Measurements from ENCODE around the gene PCDHGA1. TPM values are rescaled to one million over a fixed set of nuclear protein-coding genes. Genes with fewer than 3 reads are reported as not detected.
"Not testable (repeated sequence)": the region's sequence is repeated elsewhere in the genome, so short reads cannot be mapped to it uniquely, and the experiment has no call there.

Gene PCDHGA1
- total RNA-seq: under 0.01 and 0.26 TPM in 2 replicates

DNA sequence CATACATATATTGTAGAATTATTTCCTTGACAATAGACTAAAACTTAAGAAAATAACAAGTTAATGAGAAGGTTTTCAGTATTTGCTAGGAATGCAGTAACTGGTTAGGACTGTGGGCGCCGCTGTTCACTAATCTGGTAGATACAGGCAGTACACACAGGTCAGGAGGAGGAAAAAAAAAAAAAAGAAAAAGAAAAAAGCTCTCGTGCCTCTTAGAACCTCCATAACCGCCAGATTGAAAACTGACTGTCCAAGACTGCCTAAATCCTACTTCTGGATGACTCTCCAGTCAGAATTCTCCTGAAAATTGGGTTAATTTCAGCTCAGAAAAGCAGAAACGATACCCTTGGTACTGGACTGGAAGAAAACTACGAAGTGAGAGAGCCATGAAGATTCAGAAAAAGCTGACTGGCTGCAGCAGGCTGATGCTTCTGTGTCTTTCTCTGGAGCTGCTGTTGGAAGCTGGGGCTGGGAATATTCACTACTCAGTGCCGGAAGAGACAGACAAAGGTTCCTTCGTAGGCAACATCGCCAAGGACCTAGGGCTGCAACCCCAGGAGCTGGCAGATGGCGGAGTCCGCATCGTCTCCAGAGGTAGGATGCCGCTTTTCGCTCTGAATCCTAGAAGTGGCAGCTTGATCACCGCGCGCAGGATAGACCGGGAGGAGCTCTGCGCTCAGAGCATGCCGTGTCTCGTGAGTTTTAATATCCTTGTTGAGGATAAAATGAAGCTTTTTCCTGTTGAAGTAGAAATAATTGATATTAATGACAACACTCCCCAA, at the start of gene PCDHGA1:
PCDHGA1 (plus strand) TSS at position 216 of the 782 bp plus-strand sequence.
- FAIRE-seq: no peak
- no peaks in the 10 kb centered on the region for H3K27me3 ChIP-seq (ENCODE audit: control insufficient read depth, insufficient read depth, low read length)
- H3K4me3 ChIP-seq (ENCODE audit: low read depth, low read length): no peak within 1 kb of the TSS
- no peaks in the 10 kb centered on the region for H3K36me3 ChIP-seq (ENCODE audit: control insufficient read depth, insufficient read depth, low read length)
- TF ChIP-seq, protein P1, sequence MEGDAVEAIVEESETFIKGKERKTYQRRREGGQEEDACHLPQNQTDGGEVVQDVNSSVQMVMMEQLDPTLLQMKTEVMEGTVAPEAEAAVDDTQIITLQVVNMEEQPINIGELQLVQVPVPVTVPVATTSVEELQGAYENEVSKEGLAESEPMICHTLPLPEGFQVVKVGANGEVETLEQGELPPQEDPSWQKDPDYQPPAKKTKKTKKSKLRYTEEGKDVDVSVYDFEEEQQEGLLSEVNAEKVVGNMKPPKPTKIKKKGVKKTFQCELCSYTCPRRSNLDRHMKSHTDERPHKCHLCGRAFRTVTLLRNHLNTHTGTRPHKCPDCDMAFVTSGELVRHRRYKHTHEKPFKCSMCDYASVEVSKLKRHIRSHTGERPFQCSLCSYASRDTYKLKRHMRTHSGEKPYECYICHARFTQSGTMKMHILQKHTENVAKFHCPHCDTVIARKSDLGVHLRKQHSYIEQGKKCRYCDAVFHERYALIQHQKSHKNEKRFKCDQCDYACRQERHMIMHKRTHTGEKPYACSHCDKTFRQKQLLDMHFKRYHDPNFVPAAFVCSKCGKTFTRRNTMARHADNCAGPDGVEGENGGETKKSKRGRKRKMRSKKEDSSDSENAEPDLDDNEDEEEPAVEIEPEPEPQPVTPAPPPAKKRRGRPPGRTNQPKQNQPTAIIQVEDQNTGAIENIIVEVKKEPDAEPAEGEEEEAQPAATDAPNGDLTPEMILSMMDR (IDR thresholded peaks at IDR 0.05; ENCODE audit: insufficient read depth, low read length, severe bottlenecking): peak; percentile 36
- peak; percentile 40 for DNase-seq (ENCODE audit: low read depth)

DNA sequence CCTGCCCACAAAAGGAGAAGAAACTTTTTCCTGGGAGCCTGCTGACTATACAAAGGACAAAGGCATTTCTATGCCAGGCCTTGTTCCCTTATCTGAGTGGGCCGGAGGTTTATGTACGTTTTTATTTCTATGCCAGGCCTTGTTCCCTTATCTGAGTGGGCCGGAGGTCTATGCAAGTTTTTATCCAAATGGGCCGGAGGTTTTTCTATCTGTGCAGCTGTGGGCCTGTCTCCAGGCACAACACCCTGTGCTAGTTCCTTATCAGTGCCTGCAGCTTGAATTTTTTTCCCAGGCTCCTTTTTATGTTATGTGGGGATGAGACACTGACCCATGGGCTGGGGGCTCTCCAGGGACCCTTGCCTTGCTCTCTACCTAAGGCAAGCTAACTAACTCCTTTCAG, 31.9 kb upstream of the PCDHGA1 start:
- DNase-seq (ENCODE audit: low read depth) (no peak), FAIRE-seq (no peak)
- no peaks in the 10 kb centered on the region for H3K27me3 ChIP-seq (ENCODE audit: control insufficient read depth, insufficient read depth, low read length)
- TF ChIP-seq, protein P1 (IDR thresholded peaks at IDR 0.05; ENCODE audit: insufficient read depth, low read length, severe bottlenecking): no peak
- no peaks in the 10 kb centered on the region for H3K36me3 ChIP-seq (ENCODE audit: control insufficient read depth, insufficient read depth, low read length)
- no peak overlapping the region for H3K4me3 ChIP-seq (ENCODE audit: low read depth, low read length)

DNA sequence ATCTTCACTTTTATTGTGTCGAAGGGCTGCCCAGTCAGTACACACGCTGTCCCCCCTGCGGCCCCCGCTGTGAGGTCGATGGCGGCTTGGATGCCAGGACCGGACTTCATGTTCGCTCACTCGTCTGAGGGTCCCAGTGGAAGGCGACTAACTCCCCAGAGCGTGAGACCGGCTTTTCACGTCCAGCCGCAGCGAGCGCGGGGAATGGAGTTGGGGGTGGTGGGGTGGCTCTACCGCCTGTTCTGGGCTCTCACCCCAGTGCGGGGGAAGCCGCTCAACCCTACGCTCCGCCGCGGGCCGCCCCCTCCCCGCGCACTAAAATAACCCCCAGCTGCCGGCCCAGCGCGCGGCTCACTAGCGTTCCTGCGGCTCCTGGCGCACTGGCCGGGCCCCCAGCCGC, 26.6 kb upstream of the PCDHGA1 start, which contains the start of gene SLC25A2:
SLC25A2 (minus strand) TSS at position 294 of the 400 bp plus-strand sequence; CDS start at position 110, 184 bp downstream.
- TF ChIP-seq, protein P1 (IDR thresholded peaks at IDR 0.05; ENCODE audit: insufficient read depth, low read length, severe bottlenecking): no peak
- DNase-seq (ENCODE audit: low read depth): no peak
- FAIRE-seq: no peak
- Histone ChIP-seq H3K4me3 (ENCODE audit: low read depth, low read length) (no peak within 1 kb of the TSS), H3K27me3 (ENCODE audit: control insufficient read depth, insufficient read depth, low read length) (no peaks in the 10 kb centered on the region), H3K36me3 (ENCODE audit: control insufficient read depth, insufficient read depth, low read length) (no peaks in the 10 kb centered on the region)

DNA sequence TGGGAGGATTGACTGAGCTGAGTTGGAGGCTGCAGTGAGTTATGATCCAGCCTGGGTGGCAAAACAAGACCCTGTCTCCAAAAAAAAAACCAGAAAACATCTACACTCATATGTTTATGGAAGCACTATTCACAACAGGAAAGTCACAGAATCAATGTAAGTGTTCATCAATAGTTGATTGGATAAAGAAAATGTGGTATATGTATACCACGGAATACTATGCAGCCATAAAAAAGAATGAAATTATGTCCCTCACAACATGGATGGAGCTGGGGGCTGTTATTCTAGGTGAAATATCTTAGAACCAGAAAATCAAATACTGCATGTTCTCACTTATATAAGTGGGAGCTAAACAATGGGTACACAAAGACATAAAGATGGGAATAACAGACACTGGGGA, 23.7 kb upstream of the PCDHGA1 start:
- Histone ChIP-seq H3K36me3 (ENCODE audit: control insufficient read depth, insufficient read depth, low read length) (no peaks in the 10 kb centered on the region), H3K4me3 (ENCODE audit: low read depth, low read length) (no peak overlapping the region), H3K27me3 (ENCODE audit: control insufficient read depth, insufficient read depth, low read length) (no peaks in the 10 kb centered on the region)
- FAIRE-seq (no peak), DNase-seq (ENCODE audit: low read depth) (no peak)
- TF ChIP-seq, protein P1 (IDR thresholded peaks at IDR 0.05; ENCODE audit: insufficient read depth, low read length, severe bottlenecking): no peak

DNA sequence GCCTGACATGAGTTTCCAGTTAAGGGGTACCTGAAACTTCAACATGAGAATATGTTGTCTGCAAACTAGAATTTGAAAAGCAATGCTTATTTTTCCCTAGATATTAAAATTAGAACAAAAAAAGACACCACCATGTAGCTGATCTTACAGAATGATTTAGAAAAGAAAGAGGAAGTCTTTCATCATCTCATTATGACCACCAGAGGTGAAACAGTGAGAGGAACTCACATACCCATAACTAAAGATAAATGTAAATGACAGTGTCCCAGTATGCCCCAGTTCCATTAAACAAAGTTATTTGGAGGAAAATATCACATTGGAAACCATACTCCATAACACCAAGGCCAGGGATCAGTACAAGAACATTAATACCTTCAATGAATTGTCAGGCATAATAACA, 16.6 kb upstream of the PCDHGA1 start:
- H3K27me3 ChIP-seq (ENCODE audit: control insufficient read depth, insufficient read depth, low read length): no peaks in the 10 kb centered on the region
- no peak for FAIRE-seq
- TF ChIP-seq, protein P1 (IDR thresholded peaks at IDR 0.05; ENCODE audit: insufficient read depth, low read length, severe bottlenecking): no peak
- no peaks in the 10 kb centered on the region for H3K36me3 ChIP-seq (ENCODE audit: control insufficient read depth, insufficient read depth, low read length)
- H3K4me3 ChIP-seq (ENCODE audit: low read depth, low read length): no peak overlapping the region
- DNase-seq (ENCODE audit: low read depth): no peak

DNA sequence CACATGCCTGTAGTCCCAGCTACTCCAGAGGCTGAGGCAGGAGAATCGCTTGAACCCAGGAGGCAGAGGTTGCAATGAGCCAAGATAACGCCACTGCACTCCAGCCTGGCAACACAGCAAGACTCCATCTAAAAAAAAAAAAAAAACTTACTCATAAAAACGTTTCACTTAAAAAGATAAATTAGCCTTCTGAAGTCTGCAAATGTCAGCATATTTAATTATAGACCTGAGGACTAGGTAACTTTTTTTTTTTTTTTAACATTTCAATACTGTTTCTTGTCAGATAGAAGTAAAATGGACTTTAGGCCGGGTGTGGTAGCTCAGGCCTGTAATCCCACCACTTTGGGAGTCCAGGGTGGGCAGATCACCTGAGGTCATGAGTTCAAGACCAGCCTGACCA, 13.4 kb upstream of the PCDHGA1 start:
- not testable (repeated sequence) for H3K27me3 ChIP-seq (ENCODE audit: control insufficient read depth, insufficient read depth, low read length); H3K36me3 ChIP-seq (ENCODE audit: control insufficient read depth, insufficient read depth, low read length); FAIRE-seq; DNase-seq (ENCODE audit: low read depth); H3K4me3 ChIP-seq (ENCODE audit: low read depth, low read length)

All from bronchial epithelial cell (primary cell).